Endodermal cell (in vitro differentiated cells): ENCODE results near the gene CARNS1. TPM values are rescaled to one million over a fixed set of nuclear protein-coding genes. Genes with fewer than 3 reads are reported as not detected.
"Not testable (repeated sequence)": the region's sequence is repeated elsewhere in the genome, so short reads cannot be mapped to it uniquely, and the experiment has no call there.

Source experiments
- DNase-seq: peaks from one replicate; pipeline ENCODE4 v3.0.0-alpha.2; 2017
- H3K27ac ChIP-seq: 2 replicates; pipeline ENCODE4 v1.5.1; 2013; ENCODE audit warnings: mild to moderate bottlenecking, low read depth, low read length, moderate library complexity
- H3K27me3 ChIP-seq: 2 replicates; pipeline ENCODE4 v1.6.1; 2013; ENCODE audit warnings: mild to moderate bottlenecking, low read length, moderate library complexity; ENCODE audit not compliant: insufficient read depth, control insufficient read depth, poor library complexity, severe bottlenecking
- H3K36me3 ChIP-seq: 2 replicates; pipeline ENCODE4 v1.7.0; 2013; ENCODE audit warnings: mild to moderate bottlenecking, low read length, moderate library complexity; ENCODE audit not compliant: control insufficient read depth, insufficient read depth
- H3K4me1 ChIP-seq: one replicate; pipeline ENCODE4 v1.7.0; 2013; ENCODE audit warnings: low read length; ENCODE audit not compliant: control insufficient read depth, insufficient read depth
- H3K4me3 ChIP-seq: 2 replicates; pipeline ENCODE4 v1.5.1; 2013; ENCODE audit warnings: mild to moderate bottlenecking, low read length, moderate library complexity
- H3K9ac ChIP-seq: 2 replicates; pipeline ENCODE4 v1.6.1; 2013; ENCODE audit warnings: mild to moderate bottlenecking, low read length, moderate library complexity; ENCODE audit not compliant: poor library complexity, severe bottlenecking; ENCODE audit errors: extremely low read depth
- H3K9me3 ChIP-seq: 2 replicates; pipeline ENCODE4 v1.6.1; 2013; ENCODE audit warnings: mild to moderate bottlenecking, low read length, moderate library complexity; ENCODE audit not compliant: control insufficient read depth
- H3K27ac Mint-ChIP-seq: 2 replicates; pipeline ENCODE4 v1.8.0; 2020; ENCODE audit warnings: mixed read lengths
- H3K27me3 Mint-ChIP-seq: 2 replicates; pipeline ENCODE4 v1.8.0; 2021; ENCODE audit warnings: mild to moderate bottlenecking, mixed read lengths; ENCODE audit not compliant: insufficient read depth
- H3K36me3 Mint-ChIP-seq: 2 replicates; pipeline ENCODE4 v1.8.0; 2020; ENCODE audit warnings: low read depth, mixed read lengths
- H3K4me1 Mint-ChIP-seq: 2 replicates; pipeline ENCODE4 v1.8.0; 2020; ENCODE audit warnings: mixed read lengths
- H3K4me3 Mint-ChIP-seq: 2 replicates; pipeline ENCODE4 v1.8.0; 2020; ENCODE audit warnings: mild to moderate bottlenecking, moderate library complexity, mixed read lengths
- H3K9me3 Mint-ChIP-seq: 2 replicates; pipeline ENCODE4 v1.8.0; 2020; ENCODE audit warnings: mild to moderate bottlenecking, mixed read lengths
- CTCF ChIP-seq: fragments of 200-600 bp; sonication (generic); conservative IDR thresholded peaks from 2 replicates; pipeline ENCODE4 v1.5.0; 2021; ENCODE audit warnings: antibody characterized with exemption, mild to moderate bottlenecking
- WGBS, 2 experiments: methylation state at CpG; one replicate each; pipeline versions ENCODE4 v1.1.5 to v1.1.7; 2013; ENCODE audit warnings: missing lambda C conversion rate in 2 of 2, mixed read lengths in 1 of 2; ENCODE audit not compliant: insufficient coverage in 1 of 2, insufficient read length in 1 of 2; 5-methylcytosine and 5-hydroxymethylcytosine counted together
- total RNA-seq, 2 donors: library from RNA; stranded (reverse); fragmentation: NEBNext Ultra II Directional in 1 of 2; extraction: Animal tissue kit (Norgen Biotek cat#: 25700) in 1 of 2; gene quantifications; 2 replicates in 1 of 2; 3 replicates in 1 of 2; pipeline ENCODE4 v1.2.1, GENCODE V29; 2021

CARNS1 gene
- total RNA-seq, 2 donors from 2014 or later = 1.6 to 2.2 TPM

GRCh38 chr11:67465189-67465510, 49.7 kb downstream of the CARNS1 start:
- Mint-ChIP-seq H3K36me3 (peaks cover 4% of the 10 kb centered on the region), H3K27ac (peak overlapping the region; percentile 91), H3K4me3 (peak overlapping the region; percentile 74), H3K9me3 (no peaks in the 10 kb centered on the region), H3K27me3 (peaks cover 2% of the 10 kb centered on the region), H3K4me1 (peaks cover 9% of the 10 kb centered on the region)
- Histone ChIP-seq H3K36me3 (no peaks in the 10 kb centered on the region), H3K27me3 (no peaks in the 10 kb centered on the region), H3K4me1 (no peaks in the 10 kb centered on the region), H3K27ac (peak overlapping the region; percentile 70), H3K9ac (peak overlapping the region; percentile 83), H3K4me3 (peak overlapping the region; percentile 92), H3K9me3 (no peaks in the 10 kb centered on the region)
- DNase-seq = no peak
- 59 to 61% methylated on average over 3 of the region's 3 CpGs for WGBS, 2 experiments
- TF ChIP-seq CTCF = no peak

GRCh38 chr11:67465530-67465929, 50.1 kb downstream of the CARNS1 start:
- H3K27ac Mint-ChIP-seq = peak overlapping the region; percentile 91
- not testable (repeated sequence) for H3K4me1 ChIP-seq, H3K27ac ChIP-seq, H3K36me3 Mint-ChIP-seq, H3K36me3 ChIP-seq, H3K4me1 Mint-ChIP-seq, H3K9me3 Mint-ChIP-seq, H3K27me3 Mint-ChIP-seq, H3K27me3 ChIP-seq, H3K9me3 ChIP-seq, DNase-seq
- WGBS, 2 experiments = 98 to 100% methylated on average over 1 to 2 of the region's 2 CpGs
- H3K4me3 Mint-ChIP-seq = peak overlapping the region; percentile 74
- Histone ChIP-seq H3K9ac (peak overlapping the region; percentile 83), H3K4me3 (peak overlapping the region; percentile 92)

- Mint-ChIP-seq H3K4me1 (peaks cover 9% of the 10 kb centered on the region), H3K4me3 (no peak overlapping the region), H3K27me3 (no peaks in the 10 kb centered on the region), H3K36me3 (peaks cover 4% of the 10 kb centered on the region), H3K9me3 (no peaks in the 10 kb centered on the region), H3K27ac (no peak overlapping the region)
- H3K27ac ChIP-seq = no peak overlapping the region
- no peak for TF ChIP-seq CTCF
- no peak for DNase-seq
- no peaks in the 10 kb centered on the region for H3K9me3 ChIP-seq
- no peak overlapping the region for H3K9ac ChIP-seq
- H3K4me3 ChIP-seq = no peak overlapping the region
- H3K4me1 ChIP-seq = no peaks in the 10 kb centered on the region
- H3K27me3 ChIP-seq = no peaks in the 10 kb centered on the region
- 94% methylated on average over 5 of the region's 5 CpGs; no CpG with 5 or more reads in 1 of the 2 experiments for WGBS, 2 experiments
- no peaks in the 10 kb centered on the region for H3K36me3 ChIP-seq
These were observed 50.9 kb downstream of the CARNS1 start for GRCh38 chr11:67466367-67466766.
